ENCODE data around the gene ZNHIT6.

The ZNHIT6 gene

DNA sequence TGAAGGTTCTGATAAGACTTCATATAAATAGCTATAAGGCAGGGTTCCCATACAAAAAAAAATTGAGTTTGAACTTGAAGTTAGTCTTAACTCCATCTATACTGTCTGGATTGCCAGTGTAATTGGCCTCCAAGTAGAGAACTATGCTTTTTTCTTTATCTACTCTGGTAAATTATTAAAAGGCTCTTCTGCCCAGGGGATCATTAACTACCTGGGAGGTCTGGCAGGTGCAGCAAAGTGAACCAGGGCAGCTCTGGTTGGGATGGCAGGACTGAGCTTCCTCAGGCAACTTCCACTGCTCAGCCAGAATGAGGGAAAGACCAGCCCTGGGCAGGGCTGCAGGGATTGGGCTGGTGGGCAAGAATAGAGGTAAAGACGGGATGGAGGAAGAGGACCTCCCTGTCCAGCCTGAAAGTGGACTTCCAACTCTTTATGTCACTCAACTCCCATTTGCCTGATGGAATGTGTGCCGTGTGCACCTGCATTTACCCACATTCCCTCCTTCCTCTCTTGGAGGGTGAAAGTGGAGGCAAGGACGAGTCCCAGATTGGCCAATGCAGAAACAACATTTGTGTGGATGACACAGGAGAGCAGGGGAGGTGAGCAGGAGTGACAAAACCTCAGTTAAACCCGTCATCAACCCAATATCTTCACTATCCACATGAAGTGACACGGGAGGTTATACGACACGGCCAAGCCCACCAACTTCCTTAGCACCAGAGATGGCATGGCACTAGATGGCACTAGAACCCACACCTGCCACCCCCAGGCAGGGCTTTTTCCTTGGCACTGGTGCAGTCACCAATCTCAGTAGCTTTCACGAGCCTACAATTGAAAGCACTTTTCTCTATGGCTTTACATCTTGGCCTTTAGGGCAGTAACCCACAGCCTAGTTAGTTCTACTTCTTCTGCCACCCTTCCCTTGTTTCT is 102.5 kb downstream of the ZNHIT6 start:
- Histone ChIP-seq H3K27ac (ENCODE audit: low read depth, low read length) (no peak overlapping the region), H3K79me2 (ENCODE audit: insufficient read depth, low read length) (no peaks in the 10 kb centered on the region), H3K27me3 (ENCODE audit: low read length) (no peaks in the 10 kb centered on the region), H3K9ac (ENCODE audit: low read length) (no peak overlapping the region), H3K4me3 (ENCODE audit: insufficient read depth, low read length, poor library complexity, severe bottlenecking) (no peak overlapping the region), H3K4me2 (ENCODE audit: low read depth, low read length, poor library complexity, severe bottlenecking) (no peak overlapping the region), H3K9me2 (replicated peaks; ENCODE audit: insufficient read depth, low read length) (no peaks in the 10 kb centered on the region), H3K9me3 (ENCODE audit: insufficient read depth, low read length) (no peaks in the 10 kb centered on the region), H3K36me3 (ENCODE audit: low read length) (no peaks in the 10 kb centered on the region), H4K20me1 (ENCODE audit: low read depth, low read length) (no peaks in the 10 kb centered on the region), H2AFZ (ENCODE audit: low read depth, low read length, severe bottlenecking) (no peak overlapping the region), H3F3A (ENCODE audit: insufficient read depth) (no peaks in the 10 kb centered on the region)
- TF ChIP-seq CTCF (IDR thresholded peaks at IDR 0.05; ENCODE audit: insufficient read depth, low read length, poor library complexity, severe bottlenecking) (no peak), EZH2phosphoT487 (conservative IDR thresholded peaks at IDR 0.05; ENCODE audit: low read length) (no peak)

GRCh38 chr1:85604298-85604997 is 103.8 kb downstream of the ZNHIT6 start:
- no peaks in the 10 kb centered on the region for H3K9me3 ChIP-seq (ENCODE audit: insufficient read depth, low read length)
- H2AFZ ChIP-seq (ENCODE audit: low read depth, low read length, severe bottlenecking), result no peak overlapping the region
- H3F3A ChIP-seq (ENCODE audit: insufficient read depth), result no peaks in the 10 kb centered on the region
- no peak overlapping the region for H3K27ac ChIP-seq (ENCODE audit: low read depth, low read length)
- no peaks in the 10 kb centered on the region for H3K27me3 ChIP-seq (ENCODE audit: low read length)
- no peaks in the 10 kb centered on the region for H3K79me2 ChIP-seq (ENCODE audit: insufficient read depth, low read length)
- H3K4me2 ChIP-seq (ENCODE audit: low read depth, low read length, poor library complexity, severe bottlenecking), result no peak overlapping the region
- H4K20me1 ChIP-seq (ENCODE audit: low read depth, low read length), result no peaks in the 10 kb centered on the region
- no peaks in the 10 kb centered on the region for H3K36me3 ChIP-seq (ENCODE audit: low read length)
- H3K9me2 ChIP-seq (replicated peaks; ENCODE audit: insufficient read depth, low read length), result no peaks in the 10 kb centered on the region
- H3K4me3 ChIP-seq (ENCODE audit: insufficient read depth, low read length, poor library complexity, severe bottlenecking), result no peak overlapping the region
- no peak overlapping the region for H3K9ac ChIP-seq (ENCODE audit: low read length)
- TF ChIP-seq EZH2phosphoT487 (conservative IDR thresholded peaks at IDR 0.05; ENCODE audit: low read length), result no peak

DNA sequence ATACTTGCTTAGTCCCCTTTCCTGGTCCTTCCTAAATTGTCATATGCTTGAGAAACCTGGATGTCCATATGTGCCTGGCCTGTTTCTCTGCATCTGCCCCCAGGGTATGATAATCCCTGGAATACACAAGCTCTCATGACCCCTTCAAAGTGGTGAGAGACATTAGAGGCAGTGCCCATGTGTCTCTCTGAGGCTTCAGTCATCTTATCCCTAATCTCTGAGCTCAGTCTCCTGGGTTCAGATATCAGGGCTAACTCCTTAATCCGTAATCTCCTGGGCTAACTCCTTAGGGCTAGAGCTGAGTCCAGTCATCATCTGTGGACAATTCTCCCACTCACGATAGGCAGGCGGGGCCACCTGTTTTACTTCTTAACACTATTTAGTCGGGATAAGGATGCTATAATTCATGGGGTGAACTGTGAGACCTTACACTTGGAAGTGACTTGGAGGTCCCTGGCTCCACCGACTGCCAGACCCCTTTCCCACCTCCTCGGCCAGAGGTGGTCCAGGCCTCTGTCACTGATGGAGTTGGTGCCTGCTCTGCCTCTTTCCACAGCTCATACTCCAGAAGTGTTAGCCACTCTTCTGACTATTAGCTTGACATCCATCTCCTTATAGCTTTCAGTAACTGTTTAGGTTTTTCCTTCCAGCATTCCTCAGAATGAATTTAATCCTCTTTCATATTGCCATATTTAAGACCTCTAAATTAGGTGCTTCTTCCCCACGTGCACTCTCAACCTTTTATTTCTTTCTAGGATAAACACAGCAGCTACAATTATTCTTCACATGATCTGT is 105.0 kb downstream of the ZNHIT6 start:
- H3K9me2 ChIP-seq (replicated peaks; ENCODE audit: insufficient read depth, low read length), result no peaks in the 10 kb centered on the region
- H4K20me1 ChIP-seq (ENCODE audit: low read depth, low read length), result no peaks in the 10 kb centered on the region
- no peaks in the 10 kb centered on the region for H3K36me3 ChIP-seq (ENCODE audit: low read length)
- H2AFZ ChIP-seq (ENCODE audit: low read depth, low read length, severe bottlenecking), result no peak overlapping the region
- no peaks in the 10 kb centered on the region for H3K79me2 ChIP-seq (ENCODE audit: insufficient read depth, low read length)
- TF ChIP-seq EZH2phosphoT487 (conservative IDR thresholded peaks at IDR 0.05; ENCODE audit: low read length) (no peak), CTCF (IDR thresholded peaks at IDR 0.05; ENCODE audit: insufficient read depth, low read length, poor library complexity, severe bottlenecking) (no peak)
- no peaks in the 10 kb centered on the region for H3K9me3 ChIP-seq (ENCODE audit: insufficient read depth, low read length)
- H3K9ac ChIP-seq (ENCODE audit: low read length), result no peak overlapping the region
- H3K27me3 ChIP-seq (ENCODE audit: low read length), result no peaks in the 10 kb centered on the region
- no peak overlapping the region for H3K27ac ChIP-seq (ENCODE audit: low read depth, low read length)
- H3K4me2 ChIP-seq (ENCODE audit: low read depth, low read length, poor library complexity, severe bottlenecking), result no peak overlapping the region
- no peaks in the 10 kb centered on the region for H3F3A ChIP-seq (ENCODE audit: insufficient read depth)
- no peak overlapping the region for H3K4me3 ChIP-seq (ENCODE audit: insufficient read depth, low read length, poor library complexity, severe bottlenecking)
